HG02588 (cell line): ENCODE measurements around the gene CDON.

Experiments used
- ATAC-seq: cut with Tn5 transposase; IDR thresholded peaks from one replicate; pipeline ENCODE4 v1.9.1; 2021; ENCODE audit warnings: mild to moderate bottlenecking, moderate library complexity; ENCODE audit not compliant: unreplicated experiment

Gene CDON

DNA sequence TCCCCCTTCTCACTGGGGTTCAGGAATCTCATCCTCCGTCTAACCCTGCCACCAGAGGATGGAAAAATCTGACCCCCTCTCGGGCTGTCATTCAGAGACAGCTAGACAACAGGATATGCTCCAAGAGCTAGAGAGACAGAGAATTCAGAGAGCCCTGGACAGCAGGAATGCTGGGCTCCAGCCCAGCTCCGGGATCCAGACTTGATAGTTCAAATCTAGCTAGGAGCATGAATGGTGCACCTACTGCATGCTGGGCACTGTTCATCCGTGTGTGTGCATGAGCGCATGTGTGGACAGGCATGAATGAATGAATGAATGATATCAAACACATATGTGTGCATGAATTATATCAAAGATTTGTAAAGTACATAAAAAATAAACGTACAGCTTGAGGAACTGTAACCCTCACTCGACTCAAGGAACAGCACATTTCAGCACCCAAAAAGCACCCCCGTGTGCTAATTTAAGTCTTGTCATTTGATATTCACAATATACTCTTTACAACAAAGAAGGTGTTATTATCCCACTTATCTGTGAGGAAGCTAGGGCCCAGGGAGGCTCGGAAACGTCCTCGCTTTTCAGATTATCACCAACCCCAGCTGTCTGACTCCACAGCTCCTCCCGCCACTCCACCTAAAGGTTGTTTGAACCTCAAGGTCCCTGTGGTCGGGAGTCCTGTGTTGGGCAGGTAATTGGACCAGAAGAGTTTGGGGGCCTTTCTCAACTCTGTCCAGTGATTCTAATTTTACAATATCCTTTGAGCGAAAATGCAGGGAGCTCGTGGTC lies 117.5 kb downstream of the CDON start:
- no peak for ATAC-seq

DNA sequence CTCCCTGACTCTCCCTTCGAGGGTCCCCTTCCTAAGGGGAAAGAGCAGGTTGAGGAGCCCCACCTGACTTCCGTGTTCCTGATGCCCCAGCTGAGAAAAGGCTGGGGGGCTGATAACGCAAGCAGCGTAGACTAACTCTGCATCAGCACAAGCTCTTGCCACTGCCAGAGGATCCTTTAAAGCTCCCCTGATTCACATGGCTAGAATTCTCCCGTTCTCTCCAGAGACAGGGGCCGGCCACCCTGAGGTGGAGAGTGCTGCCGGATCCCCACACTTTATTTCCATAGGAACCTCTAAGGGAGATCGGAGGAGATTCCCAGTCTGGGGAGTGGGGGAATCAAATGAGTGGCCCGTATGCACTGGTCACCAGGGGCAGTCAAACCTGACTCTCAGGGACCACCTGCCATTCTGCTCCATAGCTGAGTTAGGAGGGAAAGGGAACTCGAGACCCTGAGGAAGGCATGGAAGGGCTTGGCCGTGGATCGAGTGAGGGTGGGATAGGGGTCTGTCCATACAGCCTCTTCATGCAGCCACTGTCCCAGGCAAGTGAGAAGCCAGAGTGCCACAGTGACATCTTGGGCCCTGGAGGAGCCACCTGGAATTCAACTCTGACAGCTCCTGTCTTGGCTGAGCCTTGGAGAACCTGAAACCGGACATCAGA lies 118.2 kb downstream of the CDON start:
- ATAC-seq, result no peak

DNA sequence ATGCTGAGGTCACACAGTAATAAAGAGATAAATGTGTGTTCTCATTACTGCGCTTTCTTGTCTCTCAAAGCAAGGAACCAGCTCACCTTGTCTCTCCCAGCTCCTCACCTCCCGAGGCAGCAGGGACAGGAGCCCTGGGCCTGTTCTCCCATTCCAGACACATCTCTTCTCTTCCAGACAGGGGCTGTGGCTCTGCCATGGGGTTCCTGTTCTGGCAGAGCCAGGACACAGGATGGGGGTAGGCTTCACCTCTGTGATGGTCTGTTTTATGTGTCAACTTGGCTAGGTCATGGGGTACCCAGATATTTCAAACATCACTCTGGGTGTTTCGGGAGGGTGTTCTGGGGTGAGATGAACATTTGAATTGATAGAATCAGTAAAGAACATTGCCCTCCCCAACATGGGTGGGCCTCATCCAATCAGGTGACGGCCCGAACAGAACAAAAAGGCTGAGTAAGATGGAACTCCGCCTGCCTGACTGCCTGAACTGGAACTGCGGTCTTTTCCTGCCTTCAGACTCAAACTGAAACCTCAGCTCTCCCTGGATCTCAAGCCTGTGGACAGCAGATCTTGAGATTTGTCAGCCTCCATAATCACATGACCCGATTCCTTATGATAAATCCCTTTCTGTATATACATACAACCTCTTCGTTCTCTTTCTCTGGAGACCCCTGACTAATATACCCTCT lies 118.9 kb downstream of the CDON start:
- ATAC-seq, result no peak

DNA sequence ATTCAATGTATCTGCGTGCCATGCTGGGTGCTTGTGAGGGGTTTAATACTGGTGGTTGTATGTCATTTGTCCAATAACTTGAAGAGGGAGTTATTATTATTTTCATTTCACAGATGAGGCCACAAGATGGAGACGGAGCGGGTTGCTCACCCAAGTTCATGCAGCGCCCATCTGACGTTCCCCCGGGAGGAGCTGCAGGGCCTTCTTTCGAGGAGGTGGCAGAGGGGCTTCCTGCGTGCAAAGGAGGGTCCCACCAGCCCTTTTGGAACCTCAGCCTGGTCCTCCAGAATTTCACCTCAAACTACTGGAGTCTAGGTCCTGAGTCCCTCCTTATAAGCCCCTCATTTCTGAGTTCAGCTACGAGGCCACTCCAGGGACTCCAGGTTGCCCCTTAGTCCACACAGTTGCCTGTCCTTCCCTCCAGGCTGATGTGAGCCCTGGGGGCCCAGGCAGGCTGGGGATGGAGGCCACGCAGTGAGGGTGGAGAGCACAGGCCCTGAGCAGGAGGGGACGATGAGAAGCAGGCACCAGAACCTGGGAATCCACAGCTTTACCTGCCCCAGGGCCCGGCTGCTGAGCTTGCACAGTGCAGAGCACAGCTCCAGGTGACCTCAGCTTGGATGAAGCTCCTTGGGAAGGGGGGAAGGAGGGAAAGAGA lies 119.8 kb downstream of the CDON start:
- ATAC-seq, result no peak

DNA sequence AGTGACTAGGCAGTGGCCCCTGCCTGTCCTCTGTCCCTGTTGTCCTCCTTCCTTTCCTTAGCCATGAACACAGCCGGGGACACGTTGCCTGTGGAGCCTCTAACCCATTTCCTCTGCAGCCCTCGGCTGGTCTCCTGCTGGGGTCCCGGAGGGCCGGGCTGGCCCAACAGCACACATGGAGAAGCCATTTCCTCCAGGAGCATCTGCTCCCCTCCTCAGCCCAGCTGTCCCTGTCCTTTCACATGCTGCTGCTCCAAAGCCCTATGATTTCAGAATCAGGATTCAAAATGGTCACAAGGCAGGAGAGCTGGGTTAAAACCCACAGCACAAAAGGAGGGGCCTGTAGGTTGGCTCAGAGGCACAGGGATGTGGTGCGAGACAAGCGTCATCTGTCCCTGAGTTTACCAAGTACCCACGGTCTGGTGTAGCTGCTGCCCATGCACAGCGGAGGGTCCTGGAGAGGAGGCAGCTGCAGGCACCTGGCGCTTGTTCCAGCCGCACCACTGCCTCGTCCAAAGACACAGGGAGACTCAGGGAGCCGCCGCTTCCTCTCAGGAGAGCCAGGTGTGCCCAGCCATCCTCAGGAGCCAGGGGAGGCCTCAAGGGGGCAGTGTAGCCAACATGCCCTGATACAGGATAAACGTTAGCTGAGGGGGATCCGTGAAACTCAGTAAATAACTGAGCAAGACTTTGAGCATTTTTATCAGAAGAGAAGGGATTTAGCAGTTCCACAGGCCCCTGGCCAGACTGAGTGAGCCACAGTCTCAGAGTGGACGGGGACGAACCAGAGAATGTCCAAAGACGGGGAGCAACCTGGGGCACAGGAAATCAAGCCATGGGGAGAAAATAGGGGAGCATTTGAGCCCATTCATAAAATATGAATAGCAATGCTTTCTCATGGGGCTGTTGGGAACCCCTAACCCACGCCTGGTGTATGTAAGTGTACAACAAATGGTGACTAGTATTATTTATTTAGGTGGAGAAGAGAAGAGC lies 120.8 kb downstream of the CDON start:
- ATAC-seq, result no peak

DNA sequence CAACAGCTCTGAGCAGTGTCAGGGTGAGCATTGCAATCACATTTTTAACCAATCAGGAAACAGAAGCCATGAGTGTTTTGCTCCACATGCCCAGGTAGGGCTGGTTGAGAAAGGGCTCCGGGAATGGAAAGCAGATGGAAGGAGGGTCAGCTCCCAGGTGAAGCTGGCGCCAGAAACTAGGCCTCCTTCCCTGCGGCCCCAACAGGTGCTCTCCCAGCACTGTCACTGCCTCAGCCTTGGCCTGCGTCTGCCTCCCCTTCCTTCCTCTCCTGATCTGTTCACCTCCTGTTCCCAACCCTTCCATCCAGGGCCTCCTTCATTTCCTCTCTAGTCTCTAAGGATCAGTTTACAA lies 121.4 kb downstream of the CDON start:
- no peak for ATAC-seq

DNA sequence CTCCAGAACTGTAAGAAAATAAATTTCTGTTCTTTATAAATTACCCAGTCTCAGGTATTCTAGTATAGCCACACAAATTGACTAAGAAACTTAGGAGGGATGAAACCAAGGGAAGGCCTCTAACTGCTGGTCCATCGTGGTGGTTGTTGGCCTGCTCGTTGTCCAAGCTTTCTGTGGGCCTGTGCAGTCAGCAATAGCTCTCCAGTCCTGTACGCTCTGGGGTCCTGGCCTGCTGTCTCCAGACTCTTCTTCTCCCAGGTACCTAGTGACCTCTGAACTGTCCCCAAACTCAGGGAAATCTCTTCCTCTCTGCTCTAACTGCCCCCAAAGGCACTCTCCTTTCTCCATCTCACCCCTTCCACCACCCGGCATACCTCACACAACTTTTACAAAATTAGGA lies 122.5 kb downstream of the CDON start:
- no peak for ATAC-seq

DNA sequence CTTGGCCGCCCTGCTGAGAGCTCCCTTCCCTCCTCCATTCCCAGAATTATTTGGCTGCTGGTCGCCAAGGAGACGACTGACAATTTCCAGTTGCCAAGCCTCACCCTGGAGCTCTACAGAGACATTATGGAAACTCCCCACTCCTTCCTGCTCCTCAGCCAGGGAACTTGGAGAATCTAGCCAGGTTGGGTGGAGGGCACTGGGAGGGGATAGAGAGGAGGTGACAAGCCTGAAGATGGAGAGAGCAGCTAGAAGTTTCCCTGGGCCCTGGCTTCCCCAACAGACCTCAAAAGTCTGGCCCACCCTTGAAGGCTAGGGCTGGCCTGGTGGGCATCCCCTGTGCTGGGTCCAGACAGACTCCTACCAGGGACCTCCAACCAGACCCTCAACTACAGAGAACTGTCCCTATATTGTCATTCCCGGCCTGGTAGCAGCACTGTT lies 123.6 kb downstream of the CDON start:
- ATAC-seq, result no peak

DNA sequence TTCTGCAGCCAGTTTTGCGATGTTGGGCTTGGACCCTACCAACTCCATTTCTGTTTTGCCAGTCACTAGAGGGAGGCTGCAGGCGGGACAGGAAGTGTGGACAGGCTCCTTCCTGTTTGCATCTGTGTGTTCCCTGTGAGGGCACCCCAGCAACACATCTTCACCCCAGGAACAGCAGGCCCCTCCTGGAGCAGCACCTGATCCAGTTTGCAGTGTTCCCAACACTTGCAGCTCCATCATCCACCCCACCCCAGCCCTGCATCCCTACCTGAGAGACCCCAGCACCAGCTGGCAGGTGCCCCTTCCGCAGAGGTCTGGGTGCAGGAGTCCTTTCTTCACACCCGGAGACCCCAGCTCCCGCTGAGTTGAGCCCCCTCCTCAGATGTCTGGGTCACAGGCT lies 124.2 kb downstream of the CDON start:
- no peak for ATAC-seq

DNA sequence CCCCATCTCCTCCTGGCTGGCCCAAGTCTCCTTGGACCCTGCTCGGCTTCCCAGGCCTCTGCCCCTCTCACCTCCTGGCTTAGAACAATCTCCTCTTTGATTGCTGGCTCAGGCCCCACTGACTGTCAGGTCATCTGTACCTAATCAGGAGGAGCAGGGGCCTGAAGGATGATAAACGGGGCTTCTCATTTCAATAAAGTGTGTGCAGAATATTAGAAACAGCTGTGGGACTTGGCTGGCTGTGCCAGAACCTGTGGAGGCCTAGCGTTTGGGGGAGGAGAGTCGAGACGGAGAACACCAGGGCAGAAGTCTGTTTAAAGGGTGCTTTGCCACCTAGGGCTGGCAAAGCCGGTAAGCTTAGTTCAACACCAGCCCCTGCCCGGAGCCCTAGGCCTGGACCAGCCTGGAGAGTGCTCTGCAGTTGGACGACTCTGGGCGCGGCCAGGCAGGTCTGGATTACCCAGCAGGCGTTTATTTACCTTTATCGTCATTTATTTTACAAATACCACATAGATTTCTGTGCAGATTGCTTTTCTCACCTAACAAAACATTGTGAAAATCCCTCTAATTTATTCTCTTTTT lies 127.0 kb downstream of the CDON start:
- no peak for ATAC-seq

DNA sequence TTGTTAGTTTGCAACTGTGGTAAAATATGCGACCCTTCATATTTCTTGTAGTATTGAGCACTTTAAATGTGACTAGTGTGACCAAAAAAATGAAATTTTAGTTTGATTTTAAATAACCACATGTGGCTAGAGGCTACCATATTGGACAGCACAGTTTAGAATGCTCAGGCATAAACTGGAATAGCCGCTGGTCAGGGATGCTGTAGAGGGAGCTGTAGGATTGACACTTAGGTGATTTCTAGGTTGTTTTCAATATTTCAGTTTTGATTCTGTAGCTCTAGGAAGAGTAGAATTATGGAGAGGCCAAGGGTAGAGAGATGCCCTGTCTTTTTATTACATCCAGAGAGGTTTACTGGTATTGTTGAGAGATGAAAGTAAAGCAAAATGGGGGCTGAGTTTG lies 127.6 kb downstream of the CDON start:
- ATAC-seq, result no peak

DNA sequence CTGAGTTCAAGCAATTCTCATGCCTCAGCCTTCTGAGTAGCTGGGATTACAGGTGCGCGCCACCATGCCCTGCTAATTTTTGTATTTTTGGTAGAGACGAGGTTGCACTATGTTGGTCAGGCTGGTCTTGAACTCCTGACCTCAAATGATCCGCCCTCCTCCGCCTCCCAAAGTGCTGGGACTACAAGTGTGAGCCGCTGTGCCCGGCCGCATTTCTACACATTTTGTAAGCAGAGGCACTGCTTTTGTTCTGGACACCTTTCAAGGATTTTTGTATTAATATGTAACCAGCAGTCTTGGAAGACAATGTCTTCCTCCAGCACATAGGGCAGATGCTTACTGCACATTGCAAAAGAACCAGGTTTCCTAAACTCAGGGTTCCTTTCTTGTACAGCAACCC lies 128.2 kb downstream of the CDON start:
- ATAC-seq, result no peak

DNA sequence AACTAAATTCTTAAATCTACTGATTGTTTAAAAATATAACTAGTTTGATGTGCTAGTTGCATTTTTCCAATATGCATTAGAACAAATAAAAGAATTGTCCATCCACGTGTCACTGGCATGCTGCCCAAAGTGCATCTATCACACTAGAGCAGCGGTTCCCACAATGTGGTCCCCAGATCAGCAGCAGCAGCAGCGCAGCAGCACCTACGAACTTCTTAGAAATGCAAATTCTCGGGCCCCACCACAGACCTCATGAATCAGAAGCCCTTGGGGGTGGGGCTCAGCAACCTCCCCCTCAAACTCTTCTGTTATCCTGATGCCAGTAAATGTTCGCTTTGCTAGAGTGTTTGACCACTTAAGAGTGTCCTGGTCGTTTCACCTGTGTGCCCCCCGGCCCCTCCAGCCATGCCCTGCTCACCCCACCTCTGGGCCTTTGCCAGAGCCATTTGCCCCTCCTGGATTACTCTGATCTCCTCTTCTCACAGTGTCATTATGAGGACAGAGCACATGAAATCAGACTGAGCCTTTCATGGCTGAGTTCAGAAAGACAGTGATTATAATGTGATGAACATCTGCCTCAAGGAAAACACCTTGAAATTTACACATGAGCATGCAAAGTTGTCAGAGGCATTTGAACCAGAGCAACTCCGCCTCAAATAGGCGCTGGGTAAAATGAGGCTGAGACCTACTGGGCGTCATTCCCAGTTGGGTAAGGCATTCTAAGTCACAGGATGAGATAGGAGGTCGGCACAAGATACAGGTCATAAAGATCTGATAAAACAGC lies 129.4 kb downstream of the CDON start:
- ATAC-seq, result no peak

DNA sequence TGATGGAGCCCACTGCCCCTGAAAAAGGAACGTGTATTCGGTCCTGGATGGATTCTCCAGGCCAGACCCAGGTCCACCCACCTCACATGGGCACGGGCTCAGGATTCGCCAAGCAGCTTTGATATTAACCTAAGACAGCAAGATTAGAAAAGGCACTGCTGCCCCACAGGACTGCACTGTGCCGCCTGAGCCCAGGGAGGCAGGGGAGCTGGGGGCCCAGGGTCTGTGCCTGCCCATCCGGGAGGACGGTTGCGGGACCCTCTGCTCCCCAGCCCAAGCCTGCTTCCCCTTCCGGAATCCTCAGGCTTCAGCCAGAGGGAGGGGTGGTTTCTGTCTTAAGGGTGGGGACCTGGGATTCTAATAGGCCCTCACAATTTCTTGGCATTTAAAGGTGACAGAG lies 130.4 kb downstream of the CDON start:
- no peak for ATAC-seq

DNA sequence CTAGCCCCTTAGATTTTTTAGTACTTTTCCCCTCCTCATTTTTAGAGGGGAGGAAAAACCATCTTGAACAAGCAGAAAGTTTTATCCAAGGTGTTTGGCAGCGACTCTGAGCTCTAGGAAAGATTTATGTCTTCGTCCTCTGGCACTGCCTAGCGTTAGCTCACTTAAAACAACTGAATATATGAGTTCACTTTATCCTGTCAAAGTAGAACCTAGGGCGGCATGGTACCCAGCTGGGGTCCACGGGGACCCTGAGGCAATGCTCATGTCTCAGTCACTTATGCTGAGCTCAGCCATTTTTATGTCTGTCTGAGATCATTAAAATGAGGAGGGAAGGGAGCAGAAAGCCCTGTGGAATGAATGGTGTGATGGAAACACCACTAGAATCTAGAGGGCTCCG lies 131.0 kb downstream of the CDON start:
- no peak for ATAC-seq

DNA sequence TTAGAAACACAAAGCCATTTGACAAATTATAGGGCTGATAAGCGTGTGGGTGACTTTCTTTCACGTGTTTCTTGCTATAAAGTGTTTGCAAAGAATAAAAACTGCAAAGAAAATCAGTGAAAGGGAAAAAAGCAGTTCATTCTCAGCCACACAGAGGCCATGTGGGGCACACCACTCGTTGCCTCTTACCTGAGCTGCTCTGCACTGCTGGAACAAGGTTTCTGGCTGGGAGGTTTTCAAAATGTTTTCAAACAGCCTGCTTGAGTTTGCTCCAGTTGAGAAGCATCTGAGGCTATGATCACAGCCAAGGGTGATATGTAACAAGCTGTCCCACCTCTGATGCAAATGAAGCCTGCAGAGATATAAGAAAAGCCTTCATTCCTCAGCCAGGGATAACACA lies 131.6 kb downstream of the CDON start:
- ATAC-seq, result no peak

DNA sequence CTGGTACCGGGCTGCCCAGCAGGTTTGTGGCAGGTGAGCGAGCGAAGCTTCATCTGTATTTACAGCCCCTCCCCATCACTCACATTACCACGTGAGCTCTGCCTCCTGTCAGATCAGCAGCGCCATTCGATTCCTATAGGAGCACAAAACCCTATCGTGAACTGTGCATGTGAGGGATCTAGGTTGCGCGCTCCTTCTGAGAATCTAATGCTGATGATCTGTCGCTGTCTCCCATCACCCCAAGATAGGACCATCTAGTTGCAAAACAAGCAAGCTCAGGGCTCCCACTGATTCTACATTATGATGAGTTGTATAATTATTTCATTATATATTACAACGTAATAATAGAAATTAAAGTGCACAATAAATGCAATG lies 132.6 kb downstream of the CDON start:
- ATAC-seq, result no peak

DNA sequence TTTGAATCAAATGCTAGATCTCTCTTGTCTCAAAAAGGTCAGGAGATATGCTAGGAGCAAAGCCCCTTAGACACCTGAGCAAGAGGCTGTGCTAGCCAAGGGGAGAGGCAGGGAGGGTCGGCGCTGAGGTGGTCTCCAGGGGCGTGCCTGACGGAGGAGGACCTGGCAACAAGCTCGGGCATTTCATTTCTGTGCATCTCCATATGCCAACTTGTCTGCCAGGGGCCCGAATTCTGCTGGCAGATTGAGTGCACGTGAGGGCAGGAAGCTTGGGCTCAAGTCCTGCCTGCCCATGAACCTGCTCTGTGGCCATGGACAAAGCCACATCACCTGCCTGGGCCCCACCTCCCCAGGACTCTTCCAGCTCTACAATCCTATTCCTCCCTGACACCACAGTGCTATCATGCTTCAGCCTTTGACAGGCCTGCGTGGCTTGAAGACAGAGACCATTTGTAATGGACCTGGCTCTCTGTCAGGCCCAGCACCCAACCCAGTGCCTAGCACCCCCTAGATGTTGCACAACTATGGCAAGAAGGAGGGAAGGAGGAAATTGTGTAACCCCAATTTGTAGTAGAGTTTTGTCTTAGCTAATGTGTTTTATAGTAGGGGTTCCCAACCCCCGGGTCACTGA lies 133.1 kb downstream of the CDON start:
- ATAC-seq, result no peak

DNA sequence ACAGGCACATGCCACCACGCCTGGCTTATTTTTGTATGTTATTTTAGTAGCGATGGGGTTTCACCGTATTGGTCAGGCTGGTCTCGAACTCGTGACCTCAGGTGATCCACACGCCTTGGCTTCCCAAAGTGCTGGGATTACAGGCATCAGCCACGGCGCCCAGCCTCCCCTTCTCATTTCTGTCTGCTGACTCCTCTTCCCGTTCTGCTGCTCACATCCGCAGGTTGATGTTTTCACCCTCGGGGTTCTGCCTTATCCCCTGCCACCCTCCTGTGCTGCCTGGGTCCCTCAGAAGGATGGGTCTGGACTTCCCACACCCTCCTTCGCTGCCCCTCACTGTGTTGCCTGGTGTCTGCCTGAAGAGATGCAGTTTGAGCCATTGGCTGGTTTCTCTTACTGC lies 136.0 kb downstream of the CDON start:
- ATAC-seq, result no peak
